Left colon (tissue), 2 donors: Measurements from ENCODE around the gene RP2. TPM values are rescaled to one million over a fixed set of nuclear protein-coding genes. Genes with fewer than 3 reads are reported as not detected.

Source experiments
- ATAC-seq: fragments of 200-7000 bp; cut with Tn5 transposase; one replicate; pipeline ENCODE4 v1.9.1; 2020; ENCODE audit warnings: mild to moderate bottlenecking, moderate library complexity
- DNase-seq, 2 donors: peaks; one replicate each; pipeline ENCODE4 v3.0.0-alpha.2; 2020
- intact Hi-C, 2 donors: fragments of 100-400 bp; cut with DNase I in 1 of 2; cut with micrococcal nuclease in 1 of 2; formaldehyde crosslinking; loops; one replicate each; pipeline versions ENCODE4 v1.11.2 to v1.14.0; 2022; cut with DNase I, micrococcal nuclease
- long read RNA-seq: library from polyadenylated mRNA; unstranded; transcript quantifications from one replicate; pipeline ENCODE4 v2.0.0, GENCODE V29; 2021
- total RNA-seq, 2 donors: library from RNA; stranded (reverse); fragmentation: NEBNext Ultra II Directional; extraction: Animal tissue kit (Norgen Biotek cat#: 25700); gene quantifications; one replicate each; pipeline ENCODE4 v1.2.1, GENCODE V29; 2021
- donor health status: DM: no; HTN: no; CAD: no.
- donor health status: DM: yes; HTN: yes; CAD: no.

The RP2 gene
- total RNA-seq = 10 to 100 TPM; 16.2 to 18.0 TPM
- long read RNA-seq, transcript RP2-201 (5 exons, 3,803 nt) = major isoform, 47 of 51 reads
- long read RNA-seq, partial matches to known transcripts = 3 of 51 reads
- long read RNA-seq, other reads (novel, unspliced or antisense) = 1 of 51 reads

DNA sequence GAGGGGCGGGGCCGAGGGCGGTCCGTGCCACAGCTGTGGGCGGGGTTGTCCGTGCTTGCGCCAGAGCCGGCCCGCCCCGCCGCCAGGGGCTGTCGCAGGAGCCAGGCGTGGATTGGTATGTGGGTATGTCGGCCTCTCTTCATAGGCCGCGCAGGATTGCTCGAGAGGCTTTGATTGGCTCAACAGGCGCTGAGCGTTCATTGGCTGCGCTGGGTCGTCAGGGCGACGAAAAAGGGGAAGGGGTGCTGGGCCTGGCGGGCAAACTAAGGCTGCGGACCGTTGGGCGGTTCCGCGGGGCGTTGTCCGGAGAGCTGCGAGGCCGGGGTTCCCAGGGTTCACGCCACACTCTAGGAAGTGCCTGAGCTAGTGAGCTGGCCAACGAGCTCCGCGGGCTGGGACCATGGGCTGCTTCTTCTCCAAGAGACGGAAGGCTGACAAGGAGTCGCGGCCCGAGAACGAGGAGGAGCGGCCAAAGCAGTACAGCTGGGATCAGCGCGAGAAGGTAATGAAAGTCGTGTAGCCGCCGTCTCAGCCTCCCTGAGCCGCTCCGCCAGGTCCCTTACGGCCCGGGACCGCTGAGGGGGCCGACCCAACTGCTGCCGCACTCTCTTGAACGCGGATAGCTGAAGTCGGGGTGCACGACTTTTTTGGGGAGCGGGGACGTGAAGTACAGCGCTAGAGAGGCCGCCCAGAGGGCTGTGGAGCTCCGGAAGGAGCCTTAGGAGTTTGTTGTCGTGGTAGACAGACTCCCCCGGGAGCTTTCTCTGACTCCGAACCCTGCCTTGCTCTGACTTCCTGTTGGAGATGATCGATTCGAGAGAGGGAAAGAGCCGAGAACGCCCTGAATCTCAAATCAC is at the start of gene RP2:
Gene RP2, plus strand, starts transcription at position 343 of the 857 bp plus-strand sequence. Its CDS starts 58 bp downstream, at position 401.
- intact Hi-C loops = no loop called here
- ATAC-seq = peak; percentile 92

GRCh38 chrX:46788902-46789301 is 47.9 kb upstream of the RP2 start:
- intact Hi-C loops = no loop called here
- ATAC-seq (no peak), DNase-seq (no peak)

More for the DNA sequence above, at the start of gene RP2:
- DNase-seq = peak; percentile 88 to 95

DNA sequence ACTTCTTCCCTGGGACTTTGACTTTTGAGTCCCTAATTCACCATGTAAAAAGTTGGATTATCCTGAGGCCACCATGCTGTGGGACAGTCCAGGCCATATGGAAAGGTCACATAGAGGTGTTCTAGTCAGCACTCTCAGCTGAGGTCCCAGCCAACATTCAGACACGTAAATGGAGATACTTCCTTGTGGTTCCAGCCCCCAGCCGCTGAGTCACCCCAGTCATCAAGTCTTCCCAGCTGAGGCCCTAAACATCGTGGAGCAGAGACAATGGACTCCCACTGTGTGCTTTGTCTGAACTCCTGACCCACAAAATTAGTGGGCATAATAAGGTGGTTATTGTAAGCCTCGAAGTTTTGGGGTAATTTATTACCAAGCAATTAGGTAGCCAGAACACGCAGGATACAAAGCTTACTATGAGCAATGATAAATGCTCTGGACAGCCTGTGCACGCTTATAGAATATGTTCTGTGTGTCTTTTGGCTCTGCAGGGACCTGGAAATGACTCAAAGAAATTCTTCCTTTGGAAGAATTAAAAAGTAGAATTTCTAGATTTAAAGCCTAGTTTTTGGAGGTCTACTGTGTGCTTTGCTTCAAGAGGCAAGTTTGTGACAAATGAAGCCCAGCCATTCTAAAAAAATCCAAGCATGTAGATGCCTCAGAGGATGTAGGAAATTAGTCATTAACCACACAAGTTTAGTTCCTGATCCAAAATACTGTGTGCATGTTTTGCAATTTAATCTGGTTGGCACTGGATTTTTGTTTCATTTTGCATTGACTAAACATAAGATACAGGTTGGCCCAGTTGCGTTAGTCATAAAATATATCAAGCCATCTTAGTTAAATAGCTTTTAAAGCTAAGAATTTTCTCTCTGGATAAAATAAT is 44.7 kb upstream of the RP2 start:
- DNase-seq (no peak), ATAC-seq (no peak)
- intact Hi-C loops = no loop called here

GRCh38 chrX:46792810-46793188 is 44.0 kb upstream of the RP2 start:
- no peak for ATAC-seq

GRCh38 chrX:46793386-46794143 is 43.3 kb upstream of the RP2 start:
- DNase-seq (no peak), ATAC-seq (no peak)
- intact Hi-C loops = no loop called here

More at GRCh38 chrX:46792810-46793188, 44.0 kb upstream of the RP2 start:
- DNase-seq = no peak
- intact Hi-C loops = no loop called here

DNA sequence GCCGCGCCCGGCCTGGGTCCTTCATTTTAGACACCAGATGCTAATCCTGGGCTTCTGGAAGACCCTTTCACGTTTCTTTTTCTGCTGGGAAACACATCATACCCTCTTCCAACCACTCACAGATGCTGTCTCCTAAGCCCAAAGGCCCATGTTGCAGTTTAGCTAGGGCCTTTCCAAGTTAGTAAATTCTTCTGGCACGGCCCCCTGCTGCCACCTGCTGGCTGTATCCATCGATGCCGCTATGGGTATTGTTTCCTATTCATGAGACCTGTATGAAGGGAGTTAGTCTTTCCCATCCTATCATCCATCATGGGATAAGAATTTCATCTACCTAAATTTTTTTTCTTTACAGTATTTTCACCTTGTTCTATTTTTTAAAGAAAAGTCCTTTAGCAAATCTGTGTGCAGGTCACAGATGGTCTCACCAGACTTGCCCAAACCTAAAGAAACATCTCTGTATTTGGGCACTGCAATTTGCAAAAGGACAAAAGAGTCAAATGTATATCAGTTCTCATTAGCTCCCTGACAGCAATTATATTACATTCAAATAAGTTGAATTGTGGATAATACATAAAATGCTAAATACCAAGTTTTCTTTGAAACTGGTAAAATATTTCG is 40.2 kb upstream of the RP2 start:
- ATAC-seq (peak; percentile 71), DNase-seq (peak; percentile 53 to 81)
- intact Hi-C loops = no loop called here

DNA sequence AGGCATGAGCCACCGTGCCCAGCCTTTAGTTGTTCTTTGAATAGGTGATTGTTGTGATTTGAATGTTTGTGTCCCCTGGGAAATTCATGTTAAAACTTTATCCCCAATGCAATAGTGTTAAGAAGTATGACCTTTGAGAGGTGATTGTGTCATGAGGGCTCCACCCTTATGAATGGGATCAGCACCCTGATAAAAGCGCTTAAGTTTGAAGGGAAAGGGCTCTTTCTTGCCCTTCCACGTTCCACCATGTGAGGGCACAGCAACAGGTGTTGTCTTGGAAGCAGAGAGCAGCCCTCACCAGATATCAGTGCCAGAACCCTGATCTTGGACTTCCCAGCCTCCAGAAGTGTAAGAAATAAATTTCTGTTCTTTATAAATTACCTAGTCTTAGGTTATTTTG is 33.7 kb upstream of the RP2 start:
- ATAC-seq = no peak
- intact Hi-C loops = no loop called here
- DNase-seq = no peak

GRCh38 chrX:46805270-46805669 is 31.6 kb upstream of the RP2 start:
- no peak for ATAC-seq

GRCh38 chrX:46811121-46811520 is 25.7 kb upstream of the RP2 start:
- ATAC-seq (no peak), DNase-seq (no peak)
- intact Hi-C loops = no loop called here

More at GRCh38 chrX:46805270-46805669, 31.6 kb upstream of the RP2 start:
- no peak for DNase-seq
- intact Hi-C loops = no loop called here

- intact Hi-C loops = no loop called here
- ATAC-seq (peak; percentile 37), DNase-seq (no peak)
Observed at GRCh38 chrX:46812445-46812844, 24.4 kb upstream of the RP2 start.

GRCh38 chrX:46814966-46815365 is 21.9 kb upstream of the RP2 start:
- DNase-seq = no peak
- intact Hi-C loops = no loop called here
- ATAC-seq = peak; percentile 72

DNA sequence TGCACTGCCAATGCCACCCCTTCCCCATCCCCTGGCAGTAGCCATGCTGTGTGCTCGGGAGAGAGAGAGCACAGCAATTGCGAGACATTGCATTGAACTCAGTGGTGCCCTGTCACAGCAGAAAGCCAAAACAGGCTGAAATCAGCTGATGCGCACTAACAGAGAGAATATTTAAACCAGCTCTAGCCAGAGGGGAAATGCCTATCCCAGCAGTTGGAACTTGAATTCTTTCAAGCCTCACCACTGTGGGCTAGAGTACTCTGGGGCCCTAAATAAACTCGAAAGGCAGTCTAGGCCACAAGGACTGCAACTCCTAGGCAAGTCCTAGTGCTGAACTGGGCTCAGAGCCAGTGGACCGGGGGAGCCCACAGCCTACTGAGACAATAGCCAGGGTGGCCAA is 17.7 kb upstream of the RP2 start:
- ATAC-seq (no peak), DNase-seq (no peak)
- intact Hi-C loops = no loop called here

DNA sequence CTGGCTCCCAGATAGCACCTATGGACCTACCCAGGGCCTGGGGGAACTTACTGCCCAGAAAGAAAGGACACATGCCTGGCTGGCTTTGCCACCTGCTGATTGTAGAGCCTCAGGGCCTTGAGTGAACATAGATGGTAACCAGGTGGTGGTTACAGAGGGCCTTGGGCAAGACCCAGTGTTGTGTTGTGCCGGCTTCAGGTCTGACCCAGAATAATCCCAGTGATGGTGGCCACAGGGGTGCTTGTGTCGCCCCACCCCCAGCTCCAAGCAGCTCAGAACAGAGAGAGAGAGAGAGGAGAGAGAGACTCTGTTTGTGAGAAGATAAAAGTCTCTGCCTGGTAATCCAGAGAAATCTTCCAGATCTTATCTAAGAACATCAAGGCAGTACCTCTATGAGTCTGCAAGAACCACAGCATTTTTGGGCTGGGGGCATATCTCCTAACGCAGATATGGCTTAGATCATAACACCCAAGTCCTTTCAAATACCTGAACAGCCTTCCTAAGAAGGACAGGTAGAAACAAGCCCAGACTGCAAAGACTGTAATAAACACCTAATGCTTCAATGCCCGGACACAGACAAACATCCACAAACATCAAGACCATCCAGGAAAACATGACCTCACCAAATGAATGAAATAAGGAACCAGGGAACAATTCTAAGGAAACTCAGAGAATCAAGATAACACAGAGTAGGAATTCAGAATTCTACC is 16.3 kb upstream of the RP2 start:
- intact Hi-C loops = no loop called here
- DNase-seq = no peak
- no peak for ATAC-seq

DNA sequence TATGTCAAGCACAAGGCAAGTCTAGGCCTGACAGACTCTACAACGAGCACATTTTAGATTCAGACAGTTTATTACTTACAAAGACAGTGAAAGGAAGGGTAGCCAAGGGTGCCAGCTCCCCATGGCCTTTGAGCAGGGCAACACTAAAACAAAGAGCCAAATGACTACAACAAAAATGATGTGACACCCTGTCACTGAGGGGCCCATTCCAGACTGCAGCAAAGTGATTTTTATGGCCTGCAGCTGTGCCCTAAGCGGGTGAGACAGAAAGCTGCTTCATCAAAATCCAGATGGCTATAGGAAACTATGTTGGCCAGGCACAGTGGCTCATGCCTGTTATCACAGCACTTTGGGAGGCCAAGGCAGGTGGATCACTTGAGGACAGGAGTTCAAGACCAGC is 13.4 kb upstream of the RP2 start:
- DNase-seq (no peak), ATAC-seq (no peak)
- intact Hi-C loops = no loop called here

DNA sequence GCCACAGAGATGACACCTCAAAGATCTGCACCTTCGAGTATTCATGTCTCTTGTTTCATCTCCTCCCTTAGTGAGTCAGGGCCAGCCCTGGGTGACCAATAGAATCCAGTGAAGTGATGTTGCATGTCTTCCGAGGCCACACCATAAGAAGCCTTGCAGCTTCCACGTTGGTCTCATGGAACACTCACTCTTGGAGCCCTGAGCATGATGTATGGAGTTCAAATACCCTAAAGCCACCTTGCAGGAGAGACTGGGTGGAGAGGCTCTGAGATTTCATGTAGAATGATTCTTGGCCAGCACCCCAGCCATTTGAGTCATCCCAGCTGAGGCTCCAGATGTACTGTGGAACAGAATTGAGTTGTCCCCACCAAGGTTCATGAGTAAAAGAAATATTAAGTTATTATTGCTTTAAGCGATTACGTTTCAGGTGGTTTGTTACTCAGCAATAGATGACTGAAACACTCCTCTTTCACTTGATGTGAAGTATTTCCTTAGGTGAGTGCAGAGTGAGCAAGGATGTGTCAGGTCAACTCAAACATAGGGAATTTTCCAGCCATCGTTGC is 5.0 kb upstream of the RP2 start:
- intact Hi-C loops = no loop called here
- no peak for DNase-seq

DNA sequence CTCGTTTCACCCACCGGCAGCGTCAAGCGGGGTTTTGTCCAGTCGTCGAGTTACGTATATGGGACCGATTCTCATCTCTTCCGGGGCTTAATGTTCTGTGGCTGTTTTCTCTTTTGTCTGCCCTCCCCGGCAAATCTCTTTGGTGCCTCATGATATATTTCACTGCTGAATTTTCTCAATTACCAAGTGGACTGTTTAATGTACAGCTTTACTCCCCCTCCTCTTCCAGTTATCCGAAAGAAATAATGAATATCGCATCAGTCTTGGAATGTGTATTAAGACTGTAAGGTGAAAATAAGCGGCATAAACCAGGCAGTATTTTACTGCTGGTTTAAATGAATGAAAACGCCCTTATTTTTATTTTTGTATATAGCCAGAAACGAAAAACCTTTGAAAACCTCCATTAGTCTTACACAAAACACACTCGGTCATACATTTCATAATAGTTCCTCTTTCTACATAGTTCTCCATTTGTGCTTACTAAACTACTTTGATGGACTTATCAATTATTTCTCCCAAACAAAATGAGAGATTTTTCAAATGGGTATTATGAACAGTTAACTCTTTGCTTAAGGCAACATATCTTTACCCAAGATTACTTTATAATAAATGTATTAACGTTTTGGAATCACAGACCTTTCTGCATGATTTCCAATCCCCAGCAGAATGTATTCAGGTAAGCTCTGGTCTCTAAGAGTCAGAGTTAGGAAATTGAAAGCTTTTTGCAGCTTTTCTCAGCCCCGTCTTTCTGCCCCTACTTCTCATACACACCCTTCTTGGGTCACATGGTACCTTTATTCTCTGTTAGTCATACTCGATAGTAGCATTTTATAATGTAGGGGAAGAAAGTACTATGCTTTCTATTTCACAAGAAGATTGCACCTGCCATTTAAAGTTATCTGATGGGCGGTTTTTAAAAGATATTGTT is 979 bp downstream of the RP2 start:
- DNase-seq (no peak), ATAC-seq (peak; percentile 60)
- intact Hi-C loops = no loop called here

More for the DNA sequence above, 5.0 kb upstream of the RP2 start:
- ATAC-seq = no peak

DNA sequence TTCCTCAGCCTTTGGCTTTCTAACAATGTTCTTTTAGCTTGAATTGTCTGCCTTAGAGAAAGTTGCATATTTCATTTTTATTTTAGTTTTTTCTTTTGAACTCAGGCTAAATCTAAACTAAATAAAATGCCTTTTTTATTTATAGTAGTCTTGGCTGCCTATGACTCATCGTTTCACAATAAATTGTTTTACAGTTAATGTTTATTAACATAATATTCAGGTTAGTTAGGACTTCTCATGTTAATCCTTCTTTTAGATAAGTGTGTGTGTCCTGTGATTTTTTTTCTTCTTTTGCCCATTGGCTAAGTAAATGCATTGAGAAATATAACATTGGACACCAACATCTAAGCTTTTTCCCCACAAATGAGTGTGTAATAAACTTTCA is 1.6 kb downstream of the RP2 start:
- DNase-seq = no peak
- intact Hi-C loops = no loop called here
- no peak for ATAC-seq
